ENCODE measurements around the gene BUB1B. TPM values are rescaled to one million over a fixed set of nuclear protein-coding genes. Genes with fewer than 3 reads are reported as not detected.

The BUB1B gene
- total RNA-seq, 2 experiments from 2014 or later: 1.4 to 2.4 TPM

DNA sequence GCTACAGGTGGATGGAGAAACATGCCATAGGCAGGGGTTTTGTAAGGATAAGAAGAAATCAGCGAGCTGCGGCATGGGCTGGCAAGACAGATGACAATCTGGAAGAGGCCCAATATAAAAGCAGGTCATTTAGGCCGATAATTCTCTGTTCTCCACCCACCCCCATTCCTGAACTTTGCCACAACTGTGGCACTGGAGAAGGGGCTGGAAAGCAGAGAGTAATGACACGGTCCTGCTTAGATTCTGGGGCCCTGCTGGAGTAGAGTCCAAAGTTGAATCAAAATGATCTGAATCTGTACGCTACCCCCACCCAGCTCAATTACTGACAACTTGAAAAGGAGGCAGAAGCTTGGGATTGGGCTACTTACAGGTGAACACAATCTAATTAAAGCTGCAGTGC, 18.4 kb upstream of the BUB1B start:
- ATAC-seq (ENCODE audit: poor library complexity) (no peak), DNase-seq (no peak)
- Mint-ChIP-seq H3K36me3 (ENCODE audit: low read depth) (no peaks in the 10 kb centered on the region), H3K4me1 (ENCODE audit: low read depth) (no peaks in the 10 kb centered on the region), H3K9me3 (no peaks in the 10 kb centered on the region), H3K4me3 (no peak overlapping the region), H3K27ac (no peak overlapping the region), H3K27me3 (no peaks in the 10 kb centered on the region)
- Histone ChIP-seq H3K4me1 (ENCODE audit: insufficient read depth, low read length) (no peaks in the 10 kb centered on the region), H3K4me3 (ENCODE audit: low read length) (no peak overlapping the region), H3K9me3 (ENCODE audit: control insufficient read depth in 1 of 2, insufficient read depth in 1 of 2, low read length in 2 of 2) (no peaks in the 10 kb centered on the region), H3K27ac (ENCODE audit: low read depth in 1 of 2, low read length in 2 of 2) (no peak overlapping the region), H3K27me3 (ENCODE audit: control insufficient read depth in 1 of 2, insufficient read depth in 2 of 2, low read length in 2 of 2) (no peaks in the 10 kb centered on the region), H3K36me3 (ENCODE audit: insufficient read depth, low read length) (no peaks in the 10 kb centered on the region)
- TF ChIP-seq, protein P1, sequence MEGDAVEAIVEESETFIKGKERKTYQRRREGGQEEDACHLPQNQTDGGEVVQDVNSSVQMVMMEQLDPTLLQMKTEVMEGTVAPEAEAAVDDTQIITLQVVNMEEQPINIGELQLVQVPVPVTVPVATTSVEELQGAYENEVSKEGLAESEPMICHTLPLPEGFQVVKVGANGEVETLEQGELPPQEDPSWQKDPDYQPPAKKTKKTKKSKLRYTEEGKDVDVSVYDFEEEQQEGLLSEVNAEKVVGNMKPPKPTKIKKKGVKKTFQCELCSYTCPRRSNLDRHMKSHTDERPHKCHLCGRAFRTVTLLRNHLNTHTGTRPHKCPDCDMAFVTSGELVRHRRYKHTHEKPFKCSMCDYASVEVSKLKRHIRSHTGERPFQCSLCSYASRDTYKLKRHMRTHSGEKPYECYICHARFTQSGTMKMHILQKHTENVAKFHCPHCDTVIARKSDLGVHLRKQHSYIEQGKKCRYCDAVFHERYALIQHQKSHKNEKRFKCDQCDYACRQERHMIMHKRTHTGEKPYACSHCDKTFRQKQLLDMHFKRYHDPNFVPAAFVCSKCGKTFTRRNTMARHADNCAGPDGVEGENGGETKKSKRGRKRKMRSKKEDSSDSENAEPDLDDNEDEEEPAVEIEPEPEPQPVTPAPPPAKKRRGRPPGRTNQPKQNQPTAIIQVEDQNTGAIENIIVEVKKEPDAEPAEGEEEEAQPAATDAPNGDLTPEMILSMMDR (IDR thresholded peaks at IDR 0.05): no peak
- POLR2A ChIA-PET: no interaction called here
- CTCF ChIA-PET: interaction anchor here (1.0 kb wide), 1 partner anchor 132 kb away, joined by 3 read pairs; no protein-coding TSS in a partner anchor
- intact Hi-C loops (cut with DNase I, micrococcal nuclease): no loop called here

DNA sequence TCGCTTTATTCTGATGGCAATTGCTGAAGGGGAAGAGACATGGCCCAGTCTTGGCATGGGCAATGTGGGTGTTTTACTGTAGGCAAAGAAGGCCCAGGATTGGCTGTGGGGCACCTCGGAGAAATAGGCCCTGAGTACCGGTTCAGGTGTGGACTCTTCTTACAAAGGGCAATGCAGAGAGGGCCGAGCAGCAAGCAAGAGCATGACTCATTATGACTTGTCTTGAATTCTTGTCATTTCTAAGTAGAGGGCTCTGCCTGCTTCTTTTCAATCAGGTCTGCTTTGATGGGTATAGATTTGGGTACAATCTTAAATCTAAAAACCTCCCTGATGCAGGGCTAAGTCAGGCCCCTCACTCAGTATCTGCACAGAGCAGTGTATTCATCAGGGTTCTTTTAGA, 14.8 kb upstream of the BUB1B start:
- no peak overlapping the region for H3K27ac Mint-ChIP-seq
- Histone ChIP-seq H3K36me3 (ENCODE audit: insufficient read depth, low read length) (no peaks in the 10 kb centered on the region), H3K27ac (ENCODE audit: low read depth in 1 of 2, low read length in 2 of 2) (no peak overlapping the region), H3K27me3 (ENCODE audit: control insufficient read depth in 1 of 2, insufficient read depth in 2 of 2, low read length in 2 of 2) (no peaks in the 10 kb centered on the region), H3K4me1 (ENCODE audit: insufficient read depth, low read length) (no peaks in the 10 kb centered on the region), H3K4me3 (ENCODE audit: low read length) (no peak overlapping the region), H3K9me3 (ENCODE audit: control insufficient read depth in 1 of 2, insufficient read depth in 1 of 2, low read length in 2 of 2) (no peaks in the 10 kb centered on the region)
- no peak for ATAC-seq (ENCODE audit: poor library complexity)
- DNase-seq: no peak
- intact Hi-C loops (cut with DNase I, micrococcal nuclease): no loop called here
- H3K27me3 Mint-ChIP-seq: no peaks in the 10 kb centered on the region
- no peaks in the 10 kb centered on the region for H3K9me3 Mint-ChIP-seq
- CTCF ChIA-PET: no interaction called here
- TF ChIP-seq, protein P1 (IDR thresholded peaks at IDR 0.05): no peak
- no peak overlapping the region for H3K4me3 Mint-ChIP-seq
- POLR2A ChIA-PET: no interaction called here
- no peaks in the 10 kb centered on the region for H3K36me3 Mint-ChIP-seq (ENCODE audit: low read depth)
- H3K4me1 Mint-ChIP-seq (ENCODE audit: low read depth): no peaks in the 10 kb centered on the region

DNA sequence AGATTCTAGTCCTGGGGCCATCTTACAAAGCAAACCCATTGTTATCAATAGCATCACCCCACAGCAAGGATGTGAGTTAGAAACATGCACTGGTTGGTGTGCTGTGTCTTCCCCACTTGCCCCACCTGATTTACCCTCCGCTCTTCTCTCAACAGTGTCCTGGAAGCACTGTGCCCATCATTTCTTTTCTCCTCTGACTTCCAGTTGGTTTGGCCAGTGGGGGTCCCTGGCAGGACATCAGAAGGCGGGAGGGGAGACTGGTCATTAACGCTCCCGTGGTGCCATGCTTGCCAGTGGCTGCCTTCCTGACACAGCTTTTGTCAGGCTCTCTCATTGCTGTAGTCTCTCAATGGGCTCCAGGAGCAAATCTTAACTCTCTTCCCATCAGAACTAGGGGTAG, 11.5 kb upstream of the BUB1B start:
- DNase-seq (no peak), ATAC-seq (ENCODE audit: poor library complexity) (no peak)
- H3K4me1 ChIP-seq (ENCODE audit: insufficient read depth, low read length): no peaks in the 10 kb centered on the region
- Mint-ChIP-seq H3K9me3 (no peaks in the 10 kb centered on the region), H3K36me3 (ENCODE audit: low read depth) (no peaks in the 10 kb centered on the region), H3K4me3 (no peak overlapping the region), H3K27me3 (no peaks in the 10 kb centered on the region), H3K27ac (no peak overlapping the region), H3K4me1 (ENCODE audit: low read depth) (no peaks in the 10 kb centered on the region)
- ChIA-PET CTCF (no interaction called here), POLR2A (no interaction called here)
- H3K27me3 ChIP-seq (ENCODE audit: control insufficient read depth in 1 of 2, insufficient read depth in 2 of 2, low read length in 2 of 2): no peaks in the 10 kb centered on the region
- no peaks in the 10 kb centered on the region for H3K36me3 ChIP-seq (ENCODE audit: insufficient read depth, low read length)
- intact Hi-C loops (cut with DNase I, micrococcal nuclease): no loop called here
- H3K27ac ChIP-seq (ENCODE audit: low read depth in 1 of 2, low read length in 2 of 2): no peak overlapping the region
- no peak overlapping the region for H3K4me3 ChIP-seq (ENCODE audit: low read length)
- TF ChIP-seq, protein P1 (IDR thresholded peaks at IDR 0.05): no peak
- H3K9me3 ChIP-seq (ENCODE audit: control insufficient read depth in 1 of 2, insufficient read depth in 1 of 2, low read length in 2 of 2): no peaks in the 10 kb centered on the region

All from CD4-positive, alpha-beta T cell (primary cell).